GM18507 (cell line): ENCODE results near the gene NTNG2.

Experiments used
- DNase-seq: peaks from one replicate; pipeline ENCODE4 v3.0.0; 2011; ENCODE audit warnings: low read depth; ENCODE audit not compliant: insufficient read length; ENCODE audit errors: extremely low spot score
- FAIRE-seq: peaks from 2 replicates; lab custom pipeline; 2011; peaks lifted over from hg19 to GRCh38; lab: Jason Lieb, UNC

NTNG2 gene

DNA sequence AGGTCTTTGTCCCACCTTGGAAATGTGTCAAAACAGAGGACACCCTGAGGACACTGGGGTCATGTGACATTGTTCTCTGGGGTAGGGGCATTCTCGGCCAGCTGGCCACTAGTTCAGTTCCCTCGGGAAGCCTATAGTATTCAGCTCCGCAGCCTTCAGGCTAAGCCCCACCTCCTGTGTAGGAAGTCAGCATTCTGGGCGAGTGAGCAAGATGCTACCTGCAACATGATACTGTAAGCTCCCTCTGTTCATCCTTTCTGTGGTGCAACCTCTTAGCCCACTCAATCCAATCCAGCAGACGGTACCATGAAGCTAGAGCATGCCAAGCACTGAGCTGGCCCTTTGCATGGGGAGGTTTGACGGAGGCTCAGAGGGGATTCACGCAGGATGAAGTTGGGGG, 5.3 kb downstream of the NTNG2 start:
- DNase-seq (no peak), FAIRE-seq (no peak)

DNA sequence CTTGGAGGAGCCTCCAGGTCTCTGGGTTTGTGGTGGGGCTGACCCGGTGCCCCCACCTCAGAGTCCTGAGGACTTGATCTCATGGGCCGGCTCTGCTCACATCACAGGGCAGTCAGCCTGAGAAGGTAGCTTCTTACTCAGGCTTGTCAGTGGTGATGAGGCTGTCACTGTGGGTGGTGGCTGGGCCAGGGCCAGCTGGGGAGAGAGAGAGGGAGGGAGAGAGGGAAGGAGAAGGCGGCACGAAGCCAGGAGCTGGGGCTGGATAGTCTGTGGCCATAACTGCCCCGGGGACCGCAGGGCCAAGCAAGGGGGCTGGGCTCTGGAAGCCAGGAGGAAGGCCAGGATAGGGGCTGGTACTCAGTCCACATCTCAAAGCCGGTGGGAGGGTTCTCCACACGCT, 6.5 kb downstream of the NTNG2 start:
- FAIRE-seq (no peak), DNase-seq (no peak)

DNA sequence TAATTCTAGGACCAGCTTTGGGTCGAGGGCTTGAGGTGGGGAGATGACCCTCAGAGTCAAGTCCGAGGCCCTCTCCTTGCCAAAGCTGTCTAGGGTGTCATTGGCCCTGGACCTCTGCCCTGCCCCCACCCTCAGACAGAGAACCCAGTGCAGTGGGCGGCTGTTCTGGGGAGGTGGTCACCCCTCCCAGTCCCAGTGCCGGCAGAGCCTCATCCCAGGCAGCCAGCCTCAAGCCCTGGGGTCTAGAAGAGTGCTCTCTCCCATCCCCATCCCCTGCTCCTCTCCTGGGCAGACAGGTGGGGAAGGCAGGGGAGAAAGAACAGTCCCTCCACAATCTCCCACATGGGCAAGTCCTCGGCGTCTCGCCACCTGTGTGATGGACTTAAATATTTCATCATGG, 7.0 kb downstream of the NTNG2 start:
- FAIRE-seq (no peak), DNase-seq (no peak)

DNA sequence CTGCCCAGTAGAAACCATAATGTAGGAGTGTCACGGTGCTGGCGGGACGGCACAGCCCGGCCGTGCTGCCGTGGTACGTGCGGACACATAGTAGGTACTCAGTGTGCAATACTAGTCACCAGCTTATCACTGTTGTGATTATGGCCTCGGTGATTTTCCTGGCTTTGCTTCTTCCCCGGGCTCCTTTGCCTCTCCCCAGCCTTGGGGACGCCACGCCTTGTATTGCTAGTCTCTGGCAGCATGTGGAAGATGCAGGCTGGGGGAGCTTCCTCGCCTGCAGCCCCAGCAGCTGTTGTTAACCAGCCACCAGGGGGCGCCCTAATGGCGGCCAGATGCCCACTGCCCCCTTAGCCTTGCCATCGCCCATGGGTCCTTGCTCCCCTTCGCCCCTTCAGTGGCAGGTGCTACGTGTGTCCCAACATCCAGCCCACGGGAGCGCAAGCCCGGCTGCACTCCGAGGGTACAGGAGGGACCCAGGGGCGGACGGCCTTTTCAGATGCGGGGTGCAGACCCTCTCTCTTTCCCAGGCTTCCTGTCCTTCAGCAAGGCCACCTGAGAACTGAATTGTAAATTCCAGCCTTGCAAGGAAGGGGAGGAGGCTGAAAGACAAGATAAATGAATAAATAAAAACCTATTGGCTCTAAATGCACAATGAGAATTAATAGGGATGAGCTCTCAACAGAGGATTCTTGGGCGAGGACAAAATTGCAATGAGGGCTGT, 8.0 kb downstream of the NTNG2 start:
- DNase-seq (peak; percentile 45), FAIRE-seq (no peak)

DNA sequence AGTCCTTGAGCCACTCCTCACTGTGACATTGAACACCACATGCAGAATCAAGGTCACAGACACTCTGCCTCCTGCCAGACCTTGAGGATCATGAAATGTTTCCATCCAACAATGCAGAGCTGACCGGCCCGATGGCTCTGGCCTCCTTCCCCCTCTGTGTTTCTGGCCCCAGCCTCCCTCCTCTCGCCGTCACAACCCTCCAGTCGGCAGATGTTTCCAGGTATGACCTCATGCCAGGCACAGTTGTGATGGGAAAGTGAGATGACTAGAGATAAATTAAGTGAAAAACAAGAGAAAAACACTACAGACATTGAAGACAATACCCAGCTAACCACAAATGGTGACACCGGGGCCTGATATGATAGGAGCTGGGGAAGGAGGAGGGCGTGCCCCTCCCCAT, 9.8 kb downstream of the NTNG2 start:
- no peak for DNase-seq
- no peak for FAIRE-seq

DNA sequence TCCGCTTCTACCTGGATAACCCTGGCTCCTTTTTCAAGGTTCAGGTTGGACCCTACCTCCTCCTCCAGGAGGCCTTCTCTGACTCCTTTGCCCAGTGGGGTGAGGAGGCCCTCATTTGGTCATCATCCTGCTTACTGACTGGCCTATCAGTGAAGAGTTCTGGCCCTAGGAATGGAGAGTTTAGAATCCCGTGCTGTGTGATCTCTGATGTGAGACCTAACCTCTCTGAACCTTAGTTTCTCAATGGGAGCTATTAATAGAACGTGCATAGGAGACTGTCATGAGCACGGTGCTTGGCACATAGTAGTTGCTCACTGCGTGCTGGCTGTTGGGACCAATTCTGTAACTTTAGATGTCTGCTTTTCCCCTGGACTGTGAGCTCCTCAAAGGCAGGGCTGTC, 10.3 kb downstream of the NTNG2 start:
- no peak for DNase-seq
- no peak for FAIRE-seq

DNA sequence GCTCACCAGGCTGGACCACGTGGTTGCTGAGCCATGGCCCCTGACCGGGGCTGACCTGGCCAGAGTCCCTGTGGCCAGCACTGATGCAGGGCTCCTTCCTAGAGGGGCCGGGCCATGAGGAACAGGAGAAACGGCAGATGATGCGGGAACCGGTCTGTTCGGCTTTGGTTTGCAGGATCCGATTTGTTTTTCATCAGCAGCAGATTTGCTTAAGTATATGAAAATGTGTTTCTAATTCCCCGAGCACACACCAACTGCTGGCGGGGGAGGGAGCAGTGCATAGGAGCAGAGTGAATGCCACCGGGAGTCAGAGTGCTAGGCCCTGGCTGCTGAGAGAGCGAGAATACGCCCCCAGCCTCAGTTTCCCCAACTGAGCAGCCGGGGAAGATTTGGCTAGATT, 13.6 kb downstream of the NTNG2 start:
- DNase-seq: no peak
- no peak for FAIRE-seq

DNA sequence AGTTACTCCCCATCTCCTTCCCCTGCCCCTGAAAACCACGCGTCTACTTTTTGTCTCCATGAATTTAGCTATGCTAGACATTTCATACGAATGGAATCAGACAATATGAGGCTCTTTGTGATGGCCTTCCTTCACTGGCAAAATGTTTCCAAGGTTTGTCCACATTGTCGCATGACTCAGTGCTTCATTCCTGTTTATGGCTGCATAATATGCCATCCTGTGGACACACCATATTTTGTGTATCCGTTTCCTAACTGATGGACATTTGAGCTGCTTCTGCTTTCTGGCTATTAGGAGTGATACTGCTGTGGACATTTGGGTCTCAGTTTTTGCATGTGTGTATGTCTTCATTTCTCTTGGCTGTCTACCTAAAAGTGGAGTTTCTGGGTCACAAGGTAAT, 14.5 kb downstream of the NTNG2 start:
- DNase-seq (no peak), FAIRE-seq (no peak)

DNA sequence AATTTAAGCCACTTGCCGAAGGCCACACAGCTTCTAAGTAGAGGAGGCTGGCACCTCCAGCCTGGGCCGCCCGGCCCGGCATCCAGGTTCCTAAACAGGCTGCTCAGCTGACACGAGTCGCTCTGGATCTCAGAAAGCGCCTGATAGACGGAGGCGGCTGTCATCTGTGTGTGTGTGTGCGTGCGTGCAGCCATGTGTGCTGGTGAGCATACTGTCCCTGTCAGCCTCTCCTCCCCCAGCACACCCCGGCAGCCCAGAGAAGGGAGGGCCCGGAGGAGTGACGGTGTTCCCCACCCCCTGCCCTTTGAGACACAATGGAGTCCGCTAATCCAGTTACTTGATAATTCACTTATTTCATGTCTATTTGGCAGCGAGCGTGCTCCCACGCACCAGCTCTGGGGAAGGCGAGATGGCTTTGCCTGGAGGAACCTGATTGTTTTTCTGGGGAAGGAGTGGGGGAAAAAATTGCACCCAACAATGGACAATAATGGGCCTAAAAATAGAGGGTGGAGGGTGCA, 20.0 kb downstream of the NTNG2 start:
- FAIRE-seq (no peak), DNase-seq (no peak)

DNA sequence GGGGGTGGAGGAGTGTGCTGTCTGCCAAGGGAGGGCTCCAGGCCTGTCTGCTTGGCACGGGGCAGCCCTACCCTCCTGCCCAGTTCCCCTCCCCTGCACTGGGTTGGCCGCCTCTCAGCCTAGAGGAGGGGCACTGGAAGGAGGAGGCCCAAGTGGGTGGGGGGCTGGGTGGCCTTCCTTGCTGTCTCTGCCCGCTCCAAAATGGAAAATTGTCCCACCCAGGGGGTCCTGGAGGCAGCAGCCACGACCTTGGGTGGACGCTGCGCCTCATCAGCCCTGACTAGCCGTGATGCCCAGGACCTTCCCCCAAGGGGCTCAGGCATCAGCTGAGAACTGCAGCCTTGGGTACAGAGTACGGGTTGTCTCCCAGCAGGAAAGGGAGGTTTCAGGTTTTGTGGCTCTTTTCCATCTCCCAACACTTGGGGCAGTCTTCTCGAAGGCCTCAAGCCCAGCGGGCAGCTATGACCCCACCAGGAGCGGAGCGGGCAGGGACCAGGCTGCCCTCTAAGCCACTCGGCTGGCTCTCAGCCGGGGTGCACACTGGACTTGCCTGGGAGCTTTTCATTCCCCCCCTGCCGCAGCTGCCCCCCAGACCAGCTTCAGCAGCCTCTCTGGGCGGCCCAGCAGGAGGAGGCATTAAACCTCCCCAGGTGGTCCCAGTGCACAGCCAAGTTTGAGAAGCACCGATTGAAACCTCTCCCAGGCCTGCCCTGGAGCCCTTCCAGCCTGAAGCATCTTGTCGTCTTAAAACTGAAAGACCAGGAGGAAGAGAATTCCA, 20.6 kb downstream of the NTNG2 start:
- FAIRE-seq (no peak), DNase-seq (no peak)

DNA sequence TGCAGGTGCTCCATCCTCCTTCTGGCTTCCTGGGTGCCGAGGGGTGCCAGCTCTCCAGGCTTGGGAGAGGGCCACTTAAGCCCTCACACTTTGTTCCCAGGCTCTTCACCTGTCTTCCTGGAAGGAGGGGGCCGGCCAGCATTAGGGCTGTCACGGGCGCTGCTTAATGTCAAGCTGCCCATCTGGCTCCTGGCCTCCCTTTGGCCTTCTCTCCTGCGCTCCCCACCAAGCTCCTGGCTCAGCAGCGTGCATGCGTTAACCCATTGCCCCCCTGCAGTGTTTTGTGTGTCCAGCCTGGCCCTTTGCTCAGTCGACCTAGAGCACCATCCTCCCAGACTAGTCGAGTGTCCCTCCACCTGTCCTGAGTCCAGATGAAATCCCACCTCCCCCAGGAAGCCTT, 21.3 kb downstream of the NTNG2 start:
- no peak for DNase-seq

DNA sequence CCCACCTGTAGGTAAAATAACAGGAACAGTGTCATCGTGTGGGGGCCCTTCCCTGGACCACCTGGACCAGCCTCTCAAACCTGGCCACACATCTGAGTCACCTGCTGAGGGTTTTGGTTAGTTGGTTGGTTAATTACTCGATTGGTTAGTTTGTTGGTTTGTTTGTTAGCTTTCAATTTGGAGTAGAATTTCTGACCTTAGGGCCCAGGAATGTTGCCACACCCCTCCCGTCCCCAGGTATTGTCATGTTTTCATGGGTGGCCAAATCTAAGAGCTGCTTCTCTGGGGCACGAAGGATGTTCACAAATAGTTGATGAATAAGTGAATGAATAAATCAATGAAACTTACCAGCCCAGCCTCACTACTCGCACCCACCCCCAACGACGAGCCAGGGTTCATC, 21.9 kb downstream of the NTNG2 start:
- DNase-seq: no peak
- no peak for FAIRE-seq

More for the DNA sequence above, 21.3 kb downstream of the NTNG2 start:
- no peak for FAIRE-seq

DNA sequence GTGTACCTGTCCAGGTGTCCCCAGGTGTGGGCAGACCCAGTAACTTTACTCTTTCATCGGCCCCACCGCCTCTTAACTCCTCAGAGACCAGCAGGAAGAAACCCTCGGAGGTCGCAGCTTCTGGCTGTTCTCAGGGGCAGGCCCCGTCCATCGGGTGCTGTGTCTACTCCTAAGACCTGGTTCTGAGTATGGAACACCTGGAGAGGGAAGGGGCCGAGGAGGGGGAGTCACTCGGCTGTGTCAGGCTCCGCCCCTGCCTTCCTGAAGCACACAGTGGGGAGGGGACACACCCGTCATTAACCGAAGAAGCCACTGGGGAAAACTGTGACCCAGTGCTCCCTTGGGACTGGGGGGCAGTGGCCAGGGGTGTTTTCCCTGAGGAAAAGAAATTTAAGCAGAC, 22.3 kb downstream of the NTNG2 start:
- DNase-seq: no peak
- FAIRE-seq: no peak

DNA sequence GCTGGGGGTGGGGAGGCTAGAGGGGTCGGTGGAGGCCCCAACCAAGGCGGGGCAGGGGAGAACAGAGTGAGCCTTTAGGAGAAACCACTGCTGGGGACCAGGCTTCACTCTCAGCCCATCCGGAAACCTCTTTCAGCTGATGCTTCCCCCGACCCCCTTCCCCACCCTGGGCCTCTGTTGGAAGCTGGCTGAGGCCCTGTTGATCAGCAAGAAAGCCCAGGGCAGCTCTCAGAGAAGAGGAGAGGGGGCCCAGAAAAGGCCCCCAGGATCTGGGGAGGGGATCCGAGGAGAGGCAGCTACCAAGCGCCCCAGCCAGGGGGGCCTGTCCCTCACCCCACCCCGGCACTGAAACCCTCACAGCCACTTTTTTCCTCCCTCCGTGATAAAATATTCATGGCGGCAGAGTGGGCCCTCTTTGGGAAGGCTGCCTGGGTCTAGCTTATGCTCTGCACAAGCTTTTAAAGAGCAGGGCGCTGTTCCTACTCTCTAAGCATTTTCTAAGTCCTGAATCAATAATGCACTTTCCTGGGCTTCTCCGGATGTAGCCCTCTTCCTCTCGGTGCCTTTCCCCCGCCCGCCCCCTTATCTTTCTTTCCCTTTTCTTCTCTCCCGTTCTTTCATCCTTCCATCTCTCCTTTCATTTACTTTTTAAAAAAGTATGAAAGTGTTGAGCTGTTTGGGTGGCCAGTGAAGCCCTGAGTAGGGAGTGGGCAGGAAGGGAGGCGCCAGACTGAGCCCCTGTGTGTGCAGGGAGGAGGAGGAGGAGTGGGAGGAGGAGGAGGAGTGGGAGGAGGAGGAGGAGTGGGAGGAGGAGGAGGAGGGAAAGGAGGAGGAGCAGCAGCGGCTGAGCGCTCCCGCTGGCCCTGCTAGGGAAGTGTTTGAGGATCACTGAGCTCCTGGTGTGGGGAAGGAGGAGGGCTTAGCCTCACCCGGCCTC, 23.5 kb downstream of the NTNG2 start:
- FAIRE-seq (no peak), DNase-seq (no peak)

DNA sequence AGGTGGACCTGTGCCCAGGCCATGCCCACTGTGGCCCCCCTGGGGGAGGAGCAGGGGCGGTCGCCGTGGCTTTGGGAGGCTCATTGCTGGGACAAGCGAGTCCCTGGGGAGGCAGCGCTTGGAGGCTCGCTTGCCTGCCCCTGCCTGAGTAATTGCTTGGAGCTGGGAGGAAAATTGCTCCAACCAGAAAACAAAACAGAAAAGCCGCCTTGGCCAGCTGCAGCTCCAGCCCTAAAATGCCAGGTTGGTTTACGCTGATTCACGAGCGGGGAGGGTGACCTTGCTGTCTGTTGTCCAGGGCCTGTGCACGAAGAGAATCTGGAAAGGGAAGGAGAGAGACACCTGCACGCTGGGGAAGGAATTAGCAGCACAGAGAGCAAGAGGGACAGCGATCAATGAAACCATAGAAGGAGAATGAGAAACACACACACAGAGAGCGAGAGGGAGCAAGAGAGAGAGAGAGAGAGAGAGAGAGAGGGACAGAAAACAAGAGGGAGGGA, 25.3 kb downstream of the NTNG2 start:
- FAIRE-seq: no peak
- DNase-seq: no peak

DNA sequence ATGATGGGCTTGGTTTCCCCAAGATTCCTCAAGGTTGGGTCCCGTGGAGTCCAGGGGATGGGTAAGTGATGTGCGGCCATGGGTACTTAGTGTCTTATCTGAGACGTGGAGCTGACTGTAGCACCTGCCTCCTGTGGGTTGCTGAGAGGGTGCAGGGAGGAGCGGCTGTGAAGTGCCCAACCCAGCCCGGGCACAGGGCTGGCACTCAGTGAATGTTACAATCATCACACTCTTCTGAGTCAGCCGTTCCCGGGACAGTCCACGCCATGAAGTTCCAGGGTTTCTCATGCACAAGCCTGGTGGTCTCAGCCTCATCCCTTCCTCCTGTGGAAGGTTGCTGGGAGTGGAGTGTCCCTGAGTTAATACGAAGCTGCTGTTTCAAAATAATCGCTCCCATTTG, 29.1 kb downstream of the NTNG2 start:
- FAIRE-seq: no peak

DNA sequence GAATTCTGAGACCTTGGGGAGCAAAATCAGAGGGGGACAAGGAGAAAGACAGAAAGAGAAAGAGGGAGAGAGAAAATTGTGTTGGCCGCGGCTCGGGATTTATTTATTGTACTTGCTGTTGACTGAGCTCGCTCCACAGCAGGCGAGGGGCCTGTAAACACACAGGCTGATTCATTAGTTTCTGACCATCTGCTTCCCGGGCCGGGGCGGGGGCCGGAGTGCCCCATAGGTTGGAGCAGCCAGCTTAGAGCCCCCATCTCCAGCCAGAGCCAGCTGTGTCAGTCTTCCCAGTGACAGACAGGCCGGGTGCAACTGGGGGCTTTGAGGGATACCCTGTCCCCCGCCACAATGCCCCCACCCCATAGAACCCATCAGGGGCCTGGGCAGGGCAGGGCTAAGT, 30.9 kb downstream of the NTNG2 start:
- FAIRE-seq (no peak), DNase-seq (no peak)

More for the DNA sequence above, 29.1 kb downstream of the NTNG2 start:
- DNase-seq: no peak

DNA sequence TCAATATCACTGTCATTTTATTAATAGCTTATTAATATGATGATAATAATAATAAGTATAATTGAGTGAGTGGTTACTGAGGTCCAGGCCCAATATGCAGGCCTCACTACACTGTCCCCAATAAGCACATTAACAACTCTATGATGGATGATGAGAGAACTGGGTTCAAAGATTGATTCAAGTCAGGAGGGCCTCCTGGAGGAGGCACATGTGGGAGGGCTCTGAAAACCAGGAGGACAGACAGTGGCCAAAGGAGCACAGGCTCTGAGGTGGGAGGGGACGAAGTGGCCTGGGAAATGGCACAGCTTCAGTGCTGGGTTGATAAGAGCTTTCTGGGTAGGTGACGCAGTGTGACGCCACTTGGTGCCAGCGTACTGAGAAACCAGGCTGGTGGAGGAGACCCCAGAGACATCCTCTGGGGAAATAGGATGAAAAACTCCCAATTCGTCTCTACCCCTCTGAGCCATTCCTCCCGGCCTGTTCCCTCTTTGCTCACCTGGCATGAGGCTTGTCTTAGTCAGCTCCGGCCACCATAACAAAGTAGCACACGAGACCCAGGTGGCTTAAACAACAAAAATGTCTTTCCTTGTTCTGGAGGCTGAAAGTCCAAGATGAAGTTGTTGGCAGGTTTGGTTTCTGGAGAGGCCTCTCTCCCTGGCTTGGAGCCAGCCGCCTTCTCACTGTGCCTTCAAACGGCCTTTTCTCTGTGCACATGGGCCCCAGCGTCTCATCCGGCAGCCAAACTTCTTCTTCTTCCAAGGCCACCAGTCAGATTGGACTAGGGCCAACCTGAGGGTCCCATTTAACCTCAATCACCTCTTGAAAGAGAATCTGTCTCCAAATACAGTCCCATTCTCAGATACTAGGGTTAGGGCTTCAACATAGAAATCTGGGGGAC, 31.6 kb downstream of the NTNG2 start:
- DNase-seq (no peak), FAIRE-seq (no peak)

DNA sequence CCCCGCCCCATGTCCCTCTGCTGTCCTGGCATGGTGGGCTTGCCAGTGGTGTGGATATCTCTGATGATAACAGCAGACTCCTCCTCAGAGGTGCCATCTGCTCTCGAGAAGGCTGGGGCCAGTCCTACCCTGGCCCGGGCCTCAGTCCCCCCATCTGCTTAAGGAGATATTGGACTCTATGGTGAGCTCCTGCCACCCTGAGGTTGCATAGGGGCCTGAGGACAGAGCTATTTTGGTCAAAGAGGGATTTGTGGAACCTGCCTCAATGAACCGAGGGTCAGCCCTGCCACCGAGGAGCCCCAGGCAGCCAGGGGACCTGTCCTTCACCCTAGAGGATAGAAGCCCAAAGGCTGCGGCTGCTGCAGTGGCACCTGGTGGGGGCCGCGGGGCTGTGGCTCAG, 32.6 kb downstream of the NTNG2 start:
- no peak for DNase-seq
- FAIRE-seq: no peak
